GM12891 (cell line): ENCODE measurements around the gene AGBL1.

Experiments
- PAX5 ChIP-seq: IDR thresholded peaks from 2 replicates; pipeline ENCODE4 v1.6.1; 2011; ENCODE audit warnings: low read length, moderate library complexity, mild to moderate bottlenecking; ENCODE audit not compliant: insufficient read depth, severe bottlenecking
- POLR2A ChIP-seq: IDR thresholded peaks from 2 replicates; pipeline ENCODE4 v1.6.1; 2011; ENCODE audit warnings: low read depth, low read length, control low read depth
- POLR2AphosphoS5 ChIP-seq: IDR thresholded peaks from 2 replicates; pipeline ENCODE4 v1.6.1; 2011; ENCODE audit warnings: low read depth, low read length, control low read depth
- POU2F2 ChIP-seq: IDR thresholded peaks from 2 replicates; pipeline ENCODE4 v1.6.1; 2011; ENCODE audit warnings: low read depth, mild to moderate bottlenecking, control low read depth, low read length, moderate library complexity
- SPI1 ChIP-seq: IDR thresholded peaks from 2 replicates; pipeline ENCODE4 v1.6.1; 2011; ENCODE audit warnings: low read depth, low read length, control low read depth
- TAF1 ChIP-seq: IDR thresholded peaks from 2 replicates; pipeline ENCODE4 v1.6.1; 2011; ENCODE audit warnings: low read depth, low read length, control low read depth

DNA sequence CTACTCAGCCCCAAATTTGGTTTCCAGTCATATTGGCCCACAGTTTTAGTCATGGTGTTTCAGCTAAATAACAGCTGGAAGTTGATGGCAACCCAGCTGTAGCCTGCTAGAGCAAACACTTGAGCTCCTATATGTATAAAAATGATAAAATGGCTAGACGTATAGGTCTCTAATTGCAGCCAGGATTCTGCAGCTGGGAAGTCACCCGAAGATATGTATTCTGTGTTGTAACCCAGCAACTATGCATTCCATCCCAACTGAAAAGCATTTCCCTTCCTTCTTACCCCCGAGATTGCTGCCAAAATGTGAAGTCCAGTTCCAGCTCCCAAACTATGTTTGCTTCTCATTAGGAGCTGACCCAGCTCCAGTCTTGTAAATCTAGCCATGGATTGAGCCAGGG is 408.4 kb downstream of the AGBL1 start:
- TF ChIP-seq TAF1 (no peak), POLR2AphosphoS5 (no peak), POLR2A (no peak), POU2F2 (no peak), SPI1 (no peak), PAX5 (no peak)
